HEK293 (cell line): ENCODE results near the gene RAX2.
A peak's percentile ranks its signal among the peaks of the same experiment; 100 is the strongest.

ENCODE experiments used
- CTCF ChIA-PET: fragments of 350-600 bp; formaldehyde crosslinking; extraction: SDS; loops from one replicate; lab custom pipeline; 2021; ENCODE audit warnings: antibody characterized with exemption; lab: Yijun Ruan, JAX
- POLR2A ChIA-PET: fragments of 300-600 bp; formaldehyde crosslinking; extraction: SDS; loops from one replicate; lab custom pipeline; 2020; ENCODE audit warnings: antibody characterized with exemption, inconsistent platforms; lab: Yijun Ruan, JAX
- H3K27ac ChIP-seq: fragments of 200-500 bp; sonication (Bioruptor generic); 2 replicates; pipeline ENCODE4 v1.5.1; 2014; ENCODE audit warnings: low read depth, low read length, control low read depth, inconsistent platforms; ENCODE audit errors: extremely low read depth
- H3K36me3 ChIP-seq, 2 experiments: fragments of 200-500 bp in 1 of 2; sonication (Bioruptor generic) in 1 of 2; 1 replicate in 1 of 2; 2 replicates in 1 of 2; pipeline ENCODE4 v1.5.1; 2014 to 2017; ENCODE audit warnings: inconsistent platforms in 2 of 2, low read length in 2 of 2; ENCODE audit not compliant: control insufficient read depth in 2 of 2, insufficient read depth in 1 of 2
- H3K4me1 ChIP-seq: fragments of 200-500 bp; sonication (Bioruptor generic); 2 replicates; pipeline ENCODE4 v1.5.1; 2014; ENCODE audit warnings: mild to moderate bottlenecking, low read length, inconsistent platforms; ENCODE audit not compliant: control insufficient read depth, insufficient read depth
- H3K4me3 ChIP-seq: 2 replicates; pipeline ENCODE4 v1.5.1; 2011; ENCODE audit warnings: low read depth, mild to moderate bottlenecking, control low read depth, low read length, moderate library complexity
- H3K9me3 ChIP-seq: fragments of 200-500 bp; sonication (Bioruptor generic); 2 replicates; pipeline ENCODE4 v1.5.1; 2014; ENCODE audit warnings: low read depth, low read length, inconsistent platforms; ENCODE audit not compliant: control insufficient read depth, insufficient read depth
- ATF2 ChIP-seq: fragments of 450-650 bp; formaldehyde crosslinking; IDR thresholded peaks from 2 replicates; pipeline ENCODE4 v1.5.1; 2016; ENCODE audit warnings: missing biosample characterization, missing genetic modification characterization, low read depth
- BCL11A ChIP-seq: fragments of 450-650 bp; formaldehyde crosslinking; IDR thresholded peaks from 2 replicates; pipeline ENCODE4 v1.5.1; 2016; ENCODE audit warnings: low read depth, missing biosample characterization, missing genetic modification characterization
- IKZF3 ChIP-seq: fragments of 450-650 bp; IDR thresholded peaks from 2 replicates; pipeline ENCODE4 v1.5.0; 2018; ENCODE audit warnings: missing biosample characterization, mild to moderate bottlenecking, missing genetic modification characterization, moderate library complexity
- KLF9 ChIP-seq: fragments of 450-650 bp; formaldehyde crosslinking; IDR thresholded peaks from 2 replicates; pipeline ENCODE4 v1.5.1; 2016; ENCODE audit warnings: missing biosample characterization, missing genetic modification characterization, low read depth
- PRDM10 ChIP-seq: fragments of 450-650 bp; formaldehyde crosslinking; IDR thresholded peaks from 2 replicates; pipeline ENCODE4 v1.5.1; 2016; ENCODE audit warnings: missing biosample characterization, missing genetic modification characterization
- SETDB1 ChIP-seq: IDR thresholded peaks from one replicate; pipeline ENCODE4 v1.6.1; 2017; ENCODE audit warnings: mild to moderate bottlenecking, low read length, moderate library complexity, mixed read lengths; ENCODE audit not compliant: insufficient read length
- ZBTB48 ChIP-seq: fragments of 450-650 bp; formaldehyde crosslinking; IDR thresholded peaks from 2 replicates; pipeline ENCODE4 v1.5.1; 2016; ENCODE audit warnings: missing biosample characterization, missing genetic modification characterization
- ZFHX2 ChIP-seq: fragments of 450-650 bp; formaldehyde crosslinking; conservative IDR thresholded peaks from 2 replicates; pipeline ENCODE4 v1.5.1; 2016; ENCODE audit warnings: missing biosample characterization, missing genetic modification characterization
- ZNF132 ChIP-seq: fragments of 450-650 bp; formaldehyde crosslinking; IDR thresholded peaks from 2 replicates; pipeline ENCODE4 v1.5.1; 2017; ENCODE audit warnings: missing biosample characterization, missing genetic modification characterization, borderline replicate concordance
- ZNF157 ChIP-seq: fragments of 450-650 bp; formaldehyde crosslinking; IDR thresholded peaks from 2 replicates; pipeline ENCODE4 v1.5.1; 2016; ENCODE audit warnings: missing biosample characterization, missing genetic modification characterization
- ZNF169 ChIP-seq: fragments of 450-650 bp; formaldehyde crosslinking; IDR thresholded peaks from 2 replicates; pipeline ENCODE4 v1.5.1; 2016; ENCODE audit warnings: missing biosample characterization, missing genetic modification characterization
- ZNF26 ChIP-seq: fragments of 450-650 bp; formaldehyde crosslinking; IDR thresholded peaks from 2 replicates; pipeline ENCODE4 v1.5.1; 2016; ENCODE audit warnings: missing biosample characterization, missing genetic modification characterization
- ZNF266 ChIP-seq: fragments of 450-650 bp; formaldehyde crosslinking; IDR thresholded peaks from 2 replicates; pipeline ENCODE4 v1.5.1; 2016; ENCODE audit warnings: missing biosample characterization, missing genetic modification characterization, low read depth
- ZNF366 ChIP-seq: fragments of 450-650 bp; formaldehyde crosslinking; conservative IDR thresholded peaks from 2 replicates; pipeline ENCODE4 v1.5.1; 2016; ENCODE audit warnings: missing biosample characterization, missing genetic modification characterization
- ZNF514 ChIP-seq: fragments of 450-650 bp; formaldehyde crosslinking; IDR thresholded peaks from 2 replicates; pipeline ENCODE4 v1.5.1; 2016; ENCODE audit warnings: missing biosample characterization, missing genetic modification characterization
- ZNF544 ChIP-seq: fragments of 450-650 bp; formaldehyde crosslinking; IDR thresholded peaks from 2 replicates; pipeline ENCODE4 v1.5.0; 2017; ENCODE audit warnings: missing biosample characterization, missing genetic modification characterization
- ZNF548 ChIP-seq: fragments of 450-650 bp; formaldehyde crosslinking; IDR thresholded peaks from 2 replicates; pipeline ENCODE4 v1.5.1; 2016; ENCODE audit warnings: missing biosample characterization, missing genetic modification characterization
- ZNF76 ChIP-seq: fragments of 450-650 bp; formaldehyde crosslinking; IDR thresholded peaks from 2 replicates; pipeline ENCODE4; 2016; ENCODE audit warnings: low read depth, missing biosample characterization, missing genetic modification characterization, borderline replicate concordance

Gene RAX2

GRCh38 chr19:3740431-3740830 lies 31.6 kb downstream of the RAX2 start (continued):
- TF ChIP-seq BCL11A (tag by site-specific recombination): no peak
- TF ChIP-seq SETDB1: no peak
- TF ChIP-seq ZNF366 (tag by site-specific recombination): no peak

GRCh38 chr19:3738477-3739220 lies 33.4 kb downstream of the RAX2 start:
- H3K9me3 ChIP-seq: no peaks in the 10 kb centered on the region
- CTCF ChIA-PET: interaction anchor here (0.6 kb wide), 1 partner anchor 25 kb away, joined by 3 read pairs; no protein-coding TSS in a partner anchor
- H3K4me1 ChIP-seq: no peaks in the 10 kb centered on the region
- TF ChIP-seq ZNF132 (tag by site-specific recombination): no peak
- peak; percentile 62 for TF ChIP-seq PRDM10
- TF ChIP-seq, all 188 proteins: peak for 1
- Histone ChIP-seq H3K4me3 (no peak overlapping the region), H3K36me3 (no peaks in the 10 kb centered on the region), H3K27ac (no peak overlapping the region)
- POLR2A ChIA-PET: no interaction called here

GRCh38 chr19:3737487-3738205 lies 34.4 kb downstream of the RAX2 start:
- H3K4me3 ChIP-seq: no peak overlapping the region
- CTCF ChIA-PET: no interaction called here
- no peaks in the 10 kb centered on the region for H3K36me3 ChIP-seq
- TF ChIP-seq ZNF157 (peak; percentile 100), IKZF3 (tag by site-specific recombination) (no peak), ZNF76 (tag by site-specific recombination) (no peak), ZNF544 (tag by site-specific recombination) (no peak), ZNF548 (tag by site-specific recombination) (no peak)
- no peaks in the 10 kb centered on the region for H3K4me1 ChIP-seq
- POLR2A ChIA-PET: no interaction called here
- no peaks in the 10 kb centered on the region for H3K9me3 ChIP-seq
- no peak overlapping the region for H3K27ac ChIP-seq

GRCh38 chr19:3736106-3736724 lies 35.8 kb downstream of the RAX2 start:
- ChIA-PET POLR2A (no interaction called here), CTCF (interaction anchor here (0.6 kb wide), 1 partner anchor 1951 kb away, joined by 3 read pairs; no protein-coding TSS in a partner anchor)
- H3K27ac ChIP-seq: no peak overlapping the region
- H3K36me3 ChIP-seq: no peaks in the 10 kb centered on the region
- H3K9me3 ChIP-seq: no peaks in the 10 kb centered on the region
- H3K4me1 ChIP-seq: no peaks in the 10 kb centered on the region
- no peak overlapping the region for H3K4me3 ChIP-seq
- TF ChIP-seq ZBTB48 (tag by site-specific recombination) (no peak), ZNF169 (tag by site-specific recombination) (no peak), KLF9 (tag by site-specific recombination) (no peak), ZNF266 (no peak), ZNF26 (tag by site-specific recombination) (no peak), ZNF514 (tag by site-specific recombination) (no peak), ZFHX2 (no peak), ATF2 (tag by site-specific recombination) (peak; percentile 35; the same call in 1 of the 2 replicates)
- TF ChIP-seq, all 188 proteins: peak for 1
